H9 (cell line): Measurements from ENCODE around the gene PTPN12. TPM values are rescaled to one million over a fixed set of nuclear protein-coding genes. Genes with fewer than 3 reads are reported as not detected.

Experiments
- DNase-seq: peaks from one replicate; pipeline ENCODE4 v3.0.0-alpha.2; 2017
- H2AFZ ChIP-seq: one replicate; pipeline ENCODE4 v1.6.1; 2013; ENCODE audit warnings: mild to moderate bottlenecking, low read length, control low read depth, moderate library complexity
- H2AK5ac ChIP-seq: 2 replicates; pipeline ENCODE4 v1.6.1; 2013; ENCODE audit warnings: low read length, control low read depth, mixed read lengths; ENCODE audit not compliant: insufficient read length
- H2BK120ac ChIP-seq: one replicate; pipeline ENCODE4 v1.6.1; 2013; ENCODE audit warnings: low read depth, mild to moderate bottlenecking, low read length, control low read depth, inconsistent platforms; ENCODE audit not compliant: poor library complexity, severe bottlenecking
- H2BK12ac ChIP-seq: 2 replicates; pipeline ENCODE4 v1.6.1; 2013; ENCODE audit warnings: low read length, control low read depth, mixed read lengths, low read depth; ENCODE audit not compliant: insufficient read length
- H2BK15ac ChIP-seq: 2 replicates; pipeline ENCODE4 v1.6.1; 2013; ENCODE audit warnings: low read depth, low read length, control low read depth
- H2BK20ac ChIP-seq: one replicate; pipeline ENCODE4 v1.6.1; 2013; ENCODE audit warnings: low read depth, mild to moderate bottlenecking, low read length, control low read depth, inconsistent platforms; ENCODE audit not compliant: poor library complexity, severe bottlenecking
- H2BK5ac ChIP-seq: 2 replicates; pipeline ENCODE4 v1.6.1; 2013; ENCODE audit warnings: low read length, control low read depth, mixed read lengths; ENCODE audit not compliant: insufficient read length
- H3K14ac ChIP-seq: 2 replicates; pipeline ENCODE4 v1.6.1; 2013; ENCODE audit warnings: low read length, control low read depth; ENCODE audit not compliant: insufficient read depth
- H3K18ac ChIP-seq: 2 replicates; pipeline ENCODE4 v1.6.1; 2013; ENCODE audit warnings: low read depth, mild to moderate bottlenecking, mixed read lengths, low read length, control low read depth; ENCODE audit not compliant: insufficient read length
- H3K23ac ChIP-seq: 2 replicates; pipeline ENCODE4 v1.6.1; 2013; ENCODE audit warnings: low read length, control low read depth, mixed read lengths, low read depth; ENCODE audit not compliant: insufficient read length
- H3K23me2 ChIP-seq: 2 replicates; pipeline ENCODE4 v1.6.1; 2013; ENCODE audit warnings: low read depth, mild to moderate bottlenecking, mixed read lengths, low read length, control low read depth; ENCODE audit not compliant: insufficient read length, poor library complexity, severe bottlenecking
- H3K27ac ChIP-seq: 2 replicates; pipeline ENCODE4 v1.5.1; 2013; ENCODE audit warnings: low read length, control low read depth, mixed read lengths, low read depth; ENCODE audit not compliant: insufficient read length
- H3K27me3 ChIP-seq: 2 replicates; pipeline ENCODE4 v1.6.1; 2013; ENCODE audit warnings: low read length, control low read depth, inconsistent platforms; ENCODE audit not compliant: insufficient read depth
- H3K4ac ChIP-seq: 2 replicates; pipeline ENCODE4 v1.6.1; 2013; ENCODE audit warnings: low read depth, mild to moderate bottlenecking, control low read depth, inconsistent platforms, low read length, moderate library complexity
- H3K4me1 ChIP-seq: 2 replicates; pipeline ENCODE4 v1.6.1; 2013; ENCODE audit warnings: low read length, control low read depth, inconsistent platforms; ENCODE audit not compliant: insufficient read depth
- H3K4me2 ChIP-seq: 2 replicates; pipeline ENCODE4 v1.6.1; 2013; ENCODE audit warnings: low read length, control low read depth, mixed read lengths; ENCODE audit not compliant: insufficient read length, insufficient read depth
- H3K56ac ChIP-seq: 2 replicates; pipeline ENCODE4 v1.6.1; 2013; ENCODE audit warnings: low read depth, mild to moderate bottlenecking, mixed read lengths, low read length, control low read depth; ENCODE audit not compliant: insufficient read length
- H3K79me1 ChIP-seq: 2 replicates; pipeline ENCODE4 v1.6.1; 2013; ENCODE audit warnings: low read depth, mild to moderate bottlenecking, moderate library complexity, low read length, control low read depth, inconsistent platforms; ENCODE audit not compliant: insufficient read depth, poor library complexity, severe bottlenecking
- H3K79me2 ChIP-seq: 2 replicates; pipeline ENCODE4 v1.6.1; 2013; ENCODE audit warnings: low read length, control low read depth, inconsistent platforms; ENCODE audit not compliant: insufficient read depth
- H3K9ac ChIP-seq: 2 replicates; pipeline ENCODE4 v1.6.1; 2013; ENCODE audit warnings: low read length, control low read depth, mixed read lengths; ENCODE audit not compliant: insufficient read length; ENCODE audit errors: extremely low read depth
- H3K9me3 ChIP-seq: one replicate; pipeline ENCODE4 v1.6.1; 2013; ENCODE audit warnings: low read depth, low read length, inconsistent platforms; ENCODE audit not compliant: control insufficient read depth
- H3T11ph ChIP-seq: one replicate; pipeline ENCODE4 v1.6.1; 2013; ENCODE audit warnings: mild to moderate bottlenecking, low read length, control low read depth, inconsistent platforms
- H4K20me1 ChIP-seq: one replicate; pipeline ENCODE4 v1.6.1; 2013; ENCODE audit not compliant: control insufficient read depth, insufficient read length, insufficient read depth
- H4K5ac ChIP-seq: 2 replicates; pipeline ENCODE4 v1.6.1; 2013; ENCODE audit warnings: low read depth, mild to moderate bottlenecking, mixed read lengths, low read length, control low read depth; ENCODE audit not compliant: insufficient read length
- H4K8ac ChIP-seq: replicated peaks from 2 replicates; pipeline ENCODE4 v1.6.1; 2013; ENCODE audit warnings: low read length, control low read depth, mixed read lengths, low read depth; ENCODE audit not compliant: insufficient read length
- H4K91ac ChIP-seq: 2 replicates; pipeline ENCODE4 v1.6.1; 2013; ENCODE audit warnings: low read depth, mild to moderate bottlenecking, moderate library complexity, mixed read lengths, low read length, control low read depth; ENCODE audit not compliant: insufficient read length
- H3K27ac Mint-ChIP-seq, 3 experiments: 2 replicates in 2 of 3; 3 replicates in 1 of 3; pipeline ENCODE4 v1.8.0; 2020 to 2021; ENCODE audit warnings: mixed read lengths in 3 of 3, mild to moderate bottlenecking in 1 of 3, moderate library complexity in 1 of 3
- H3K27me3 Mint-ChIP-seq: 2 replicates; pipeline ENCODE4 v1.8.0; 2021; ENCODE audit warnings: low read depth, mild to moderate bottlenecking, moderate library complexity, mixed read lengths
- H3K36me3 Mint-ChIP-seq, 3 experiments: 2 replicates in 2 of 3; 3 replicates in 1 of 3; pipeline ENCODE4 v1.8.0; 2020 to 2021; ENCODE audit warnings: low read depth in 3 of 3, mixed read lengths in 3 of 3; ENCODE audit not compliant: insufficient read depth in 1 of 3
- H3K4me1 Mint-ChIP-seq, 2 experiments: 2 replicates each; pipeline ENCODE4 v1.8.0; 2020; ENCODE audit warnings: mixed read lengths in 2 of 2
- H3K4me3 Mint-ChIP-seq, 2 experiments: 2 replicates in 1 of 2; 3 replicates in 1 of 2; pipeline ENCODE4 v1.8.0; 2020 to 2021; ENCODE audit warnings: mild to moderate bottlenecking in 2 of 2, mixed read lengths in 2 of 2, moderate library complexity in 1 of 2
- H3K9me3 Mint-ChIP-seq, 2 experiments: 2 replicates in 1 of 2; 3 replicates in 1 of 2; pipeline ENCODE4 v1.8.0; 2020; ENCODE audit warnings: mild to moderate bottlenecking in 2 of 2, mixed read lengths in 2 of 2, moderate library complexity in 1 of 2
- CTCF ChIP-seq: fragments of 200-600 bp; sonication (generic); conservative IDR thresholded peaks from 3 replicates; pipeline ENCODE4 v1.8.0; 2021; ENCODE audit warnings: antibody characterized with exemption, mild to moderate bottlenecking
- WGBS: extraction: QIAGEN DNeasy Blood & Tissue Kit; methylation state at CpG from one replicate; pipeline ENCODE4 v1.1.7; 2013; ENCODE audit warnings: missing lambda C conversion rate, low lambda C conversion rate, mixed read lengths; ENCODE audit not compliant: insufficient read length; ENCODE audit errors: extremely low coverage; 5-methylcytosine and 5-hydroxymethylcytosine counted together
- total RNA-seq: library from RNA; stranded (reverse); gene quantifications from 2 replicates; pipeline ENCODE4 v1.2.1, GENCODE V29; 2021

The PTPN12 gene
- total RNA-seq, 1 experiment from 2014 or later = 128 TPM

- Mint-ChIP-seq H3K27ac (peak overlapping the region in 2 of 3 experiments; percentile 10 to 28; a peak in 2 of 7 replicates), H3K27me3 (no peaks in the 10 kb centered on the region), H3K36me3 (peaks cover 0 to 3% (median 3%) of the 10 kb centered on the region in 3 experiments; a peak in 3 of 7 replicates), H3K4me3 (no peak overlapping the region), H3K4me1 (peaks cover 23 to 26% of the 10 kb centered on the region in 2 experiments), H3K9me3 (no peaks in the 10 kb centered on the region)
- no peak overlapping the region for H2BK12ac ChIP-seq
- no peak overlapping the region for H3K14ac ChIP-seq
- no peaks in the 10 kb centered on the region for H3K79me1 ChIP-seq
- no peaks in the 10 kb centered on the region for H3K27me3 ChIP-seq
- H2AFZ ChIP-seq = no peak overlapping the region
- no peak overlapping the region for H3K27ac ChIP-seq
- no peak overlapping the region for H2BK120ac ChIP-seq
- no CpG with 5 or more reads among the region's 2 CpGs for WGBS
- H3K79me2 ChIP-seq = peaks cover 47% of the 10 kb centered on the region
- H3K23ac ChIP-seq = no peak overlapping the region
- no peaks in the 10 kb centered on the region for H3K9me3 ChIP-seq
- H2BK15ac ChIP-seq = no peak overlapping the region
- DNase-seq = no peak
- no peak overlapping the region for H2BK5ac ChIP-seq
- H2AK5ac ChIP-seq = no peak overlapping the region
- no peak overlapping the region for H3K56ac ChIP-seq
- no peaks in the 10 kb centered on the region for H3K4me1 ChIP-seq
- no peak for TF ChIP-seq CTCF
- H3K9ac ChIP-seq = no peak overlapping the region
- no peak overlapping the region for H3K18ac ChIP-seq
- H3T11ph ChIP-seq = no peak overlapping the region
- H4K8ac ChIP-seq = no peak overlapping the region
- no peak overlapping the region for H4K5ac ChIP-seq
- no peaks in the 10 kb centered on the region for H4K20me1 ChIP-seq
- no peak overlapping the region for H3K4me2 ChIP-seq
- H3K4ac ChIP-seq = no peak overlapping the region
- H3K23me2 ChIP-seq = no peaks in the 10 kb centered on the region
- H4K91ac ChIP-seq = no peak overlapping the region
- H2BK20ac ChIP-seq = no peak overlapping the region
These were observed 26.2 kb downstream of the PTPN12 start for GRCh38 chr7:77563275-77563674.
